HG02970 (cell line): ENCODE results near the gene HHAT.

Experiments used
- ATAC-seq: cut with Tn5 transposase; IDR thresholded peaks from one replicate; pipeline ENCODE4 v1.9.1; 2021; ENCODE audit warnings: mild to moderate bottlenecking, moderate library complexity, moderate number of reproducible peaks; ENCODE audit not compliant: unreplicated experiment, low FRiP score

Gene HHAT

DNA sequence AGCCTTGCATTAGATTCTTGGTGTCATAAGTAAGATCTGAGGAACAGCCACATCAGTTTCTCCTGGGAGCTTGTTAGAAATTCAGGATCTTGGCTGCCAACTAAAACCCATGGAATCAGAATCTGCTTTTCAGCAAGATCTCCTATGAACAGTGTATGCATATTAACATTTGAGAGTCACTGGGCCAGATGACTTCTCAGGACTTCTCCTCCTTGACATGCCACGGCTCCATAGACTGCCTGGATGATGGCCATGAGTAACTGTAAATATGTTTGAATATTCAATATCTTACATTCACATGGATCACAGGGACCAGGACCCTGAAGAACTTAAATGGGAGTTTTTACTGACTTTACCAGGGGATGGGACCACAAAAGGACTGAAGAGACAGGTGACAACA, 148.0 kb downstream of the HHAT start:
- ATAC-seq, result no peak

DNA sequence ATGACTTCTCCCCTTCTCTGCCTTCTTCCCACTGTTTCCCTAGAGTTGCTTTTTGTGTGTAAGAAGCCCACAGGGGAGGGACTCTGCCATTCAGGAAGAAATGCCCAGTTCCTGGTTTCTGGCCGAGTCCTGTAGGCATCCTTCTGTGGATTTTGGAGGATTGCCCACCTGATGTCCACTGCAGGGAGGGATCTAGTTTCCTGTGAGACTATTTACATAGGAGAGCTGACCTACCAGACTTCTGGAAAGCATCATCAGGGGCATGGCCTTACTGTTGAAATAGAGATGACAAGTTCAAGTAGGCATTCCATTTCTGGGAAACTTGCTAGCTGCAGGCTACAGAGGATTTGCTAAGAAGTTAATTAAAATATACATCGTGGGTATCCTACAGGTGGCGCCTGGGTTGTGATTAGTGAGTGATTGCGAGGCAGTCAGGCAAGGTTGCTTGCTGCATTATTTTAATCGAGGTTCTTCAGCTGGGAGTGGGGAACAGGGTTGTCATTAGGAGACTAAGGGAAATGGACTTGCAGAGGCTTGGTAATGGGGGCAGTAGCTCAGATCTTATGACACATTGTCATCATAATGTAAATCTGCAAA, 148.7 kb downstream of the HHAT start:
- no peak for ATAC-seq

DNA sequence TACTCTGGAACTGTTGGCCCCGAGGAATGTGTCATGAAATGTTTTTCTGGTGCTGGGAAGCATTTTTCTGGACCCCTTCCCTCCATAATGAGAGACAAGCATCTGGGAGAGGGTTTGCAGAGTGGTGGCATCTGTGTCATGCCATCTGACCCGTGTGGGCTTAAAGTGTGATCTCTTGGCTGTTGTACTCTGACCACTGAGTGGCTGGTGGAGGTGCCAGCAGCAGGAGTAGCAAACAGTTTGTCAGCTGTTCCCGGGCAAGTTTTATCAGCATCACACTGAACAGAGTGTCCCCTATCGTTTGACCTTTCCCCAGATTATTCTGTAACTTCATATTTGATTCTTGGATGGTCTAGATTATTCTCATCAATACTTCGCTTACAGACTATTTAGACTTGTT, 150.1 kb downstream of the HHAT start:
- ATAC-seq, result no peak

DNA sequence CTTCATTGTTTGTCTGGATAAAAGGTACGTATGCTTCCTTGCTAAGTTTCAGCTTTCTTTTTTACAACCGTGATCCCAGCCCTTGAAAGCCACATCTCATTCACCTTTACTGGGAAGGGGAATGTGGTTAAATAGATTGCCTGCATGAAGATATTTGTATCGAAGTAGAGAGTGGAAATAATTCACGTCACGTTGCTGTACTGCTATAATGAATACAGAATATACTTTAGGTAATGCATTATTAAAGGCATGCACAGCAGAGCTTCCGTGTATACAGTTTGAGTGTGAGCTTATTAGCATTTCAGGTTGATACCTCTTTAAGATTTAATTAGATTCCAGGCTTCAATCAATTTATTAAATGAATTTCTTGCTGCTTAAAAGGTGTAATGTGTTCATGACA, 153.8 kb downstream of the HHAT start:
- ATAC-seq, result no peak

DNA sequence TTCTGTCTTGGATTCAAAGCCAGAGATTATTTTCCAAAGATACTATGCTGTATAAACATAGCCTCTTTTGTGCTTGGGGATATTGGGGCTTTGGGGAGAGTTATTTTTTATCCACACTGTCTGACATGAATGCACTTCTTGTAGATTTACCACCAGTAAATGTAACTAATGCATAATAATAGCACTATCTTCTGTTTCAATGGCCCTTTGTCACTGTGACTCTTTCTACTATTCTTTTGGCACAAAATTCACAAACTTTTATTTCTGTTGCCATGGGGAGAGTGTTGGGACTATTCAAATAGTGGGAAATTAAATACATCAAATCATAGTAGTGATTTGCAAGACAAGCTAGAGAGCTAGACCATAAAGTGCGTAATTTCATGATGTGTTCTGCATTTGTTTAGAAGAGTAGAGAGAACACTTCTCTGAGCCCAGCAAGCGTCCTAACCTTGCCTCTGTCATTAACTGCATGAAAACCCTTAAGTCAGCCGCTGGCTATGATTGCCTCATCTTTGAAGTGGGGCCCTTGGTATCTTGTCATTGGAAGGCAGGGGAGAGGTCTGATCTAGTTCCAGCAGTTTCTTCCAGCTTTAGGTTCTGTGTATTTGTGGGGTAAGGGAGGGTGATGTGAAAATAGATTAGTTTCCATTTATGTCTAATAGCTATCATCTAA, 154.4 kb downstream of the HHAT start:
- no peak for ATAC-seq

DNA sequence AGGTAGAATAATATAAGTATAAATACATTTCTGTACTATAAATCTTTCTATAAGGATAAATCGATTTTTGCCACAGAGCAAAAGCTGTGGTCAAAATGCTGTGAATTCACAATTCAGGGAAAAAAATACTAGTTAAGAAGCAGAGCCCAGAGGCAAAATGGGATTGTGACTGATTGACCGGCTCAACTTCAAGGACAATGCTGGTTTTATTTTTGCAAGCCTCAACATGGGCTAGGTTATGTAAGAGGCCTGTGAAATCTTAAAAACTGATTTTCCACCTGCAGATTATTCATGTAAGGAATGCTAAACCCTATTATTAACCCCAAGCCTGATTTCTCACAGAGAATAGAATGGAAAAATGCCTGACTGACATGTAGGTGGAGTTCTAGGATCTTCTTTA, 155.1 kb downstream of the HHAT start:
- ATAC-seq, result no peak

DNA sequence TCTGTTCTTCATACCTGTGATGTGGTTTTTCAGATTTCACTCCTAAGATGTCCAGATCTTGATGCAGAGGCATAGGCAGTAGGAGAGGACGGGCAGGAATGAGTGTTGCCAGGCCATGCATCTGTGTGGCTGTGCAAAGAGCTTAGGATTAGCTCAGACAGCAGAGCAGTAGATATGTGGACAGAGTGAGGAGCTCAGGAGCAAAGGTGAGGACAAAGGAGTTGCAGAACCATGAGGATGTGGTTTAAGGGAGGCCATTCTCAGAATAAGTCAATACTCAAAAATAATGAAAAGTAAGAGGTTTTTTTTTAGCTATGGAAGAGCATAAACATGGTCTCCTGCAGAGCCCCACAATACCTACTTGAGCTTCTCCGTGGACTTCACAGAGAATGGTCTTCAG, 158.3 kb downstream of the HHAT start:
- no peak for ATAC-seq

DNA sequence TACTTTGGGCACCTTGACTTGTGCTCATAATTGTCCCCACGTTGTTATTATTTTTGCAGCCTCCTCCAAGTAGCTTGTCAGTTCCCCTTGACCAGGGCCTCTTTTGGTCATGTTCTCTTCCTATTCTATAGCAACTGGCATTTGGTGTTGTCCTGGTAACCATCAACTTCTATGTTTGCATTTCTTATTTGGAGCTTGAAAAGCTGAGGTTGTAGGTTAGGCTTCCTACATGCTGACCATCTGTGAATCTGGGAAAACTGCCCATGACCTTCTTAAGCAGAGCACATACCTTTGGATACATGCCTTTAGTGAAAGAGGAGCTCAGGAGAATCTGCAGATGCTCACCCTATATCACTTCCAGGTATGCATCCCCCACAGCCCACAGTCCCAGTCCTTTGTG, 160.8 kb downstream of the HHAT start:
- ATAC-seq, result no peak

DNA sequence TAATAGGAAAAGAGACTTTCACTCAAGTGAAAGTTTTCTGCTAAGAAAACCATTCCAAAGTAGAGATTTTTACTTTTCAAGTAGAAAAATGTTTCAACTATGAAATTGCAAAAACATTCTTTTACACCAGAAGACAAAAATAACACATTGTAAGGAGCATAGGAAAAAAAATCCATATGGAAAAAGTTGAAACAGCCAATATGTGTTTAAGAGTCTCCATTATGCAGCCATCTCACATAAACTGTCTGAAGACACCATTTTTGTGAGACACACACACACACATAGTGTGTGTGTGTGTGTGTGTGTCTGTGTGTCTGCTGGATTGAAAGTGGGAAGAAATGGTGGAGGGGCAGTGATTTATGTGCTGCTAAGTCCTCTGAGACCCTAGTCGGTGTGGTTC, 162.1 kb downstream of the HHAT start:
- no peak for ATAC-seq

DNA sequence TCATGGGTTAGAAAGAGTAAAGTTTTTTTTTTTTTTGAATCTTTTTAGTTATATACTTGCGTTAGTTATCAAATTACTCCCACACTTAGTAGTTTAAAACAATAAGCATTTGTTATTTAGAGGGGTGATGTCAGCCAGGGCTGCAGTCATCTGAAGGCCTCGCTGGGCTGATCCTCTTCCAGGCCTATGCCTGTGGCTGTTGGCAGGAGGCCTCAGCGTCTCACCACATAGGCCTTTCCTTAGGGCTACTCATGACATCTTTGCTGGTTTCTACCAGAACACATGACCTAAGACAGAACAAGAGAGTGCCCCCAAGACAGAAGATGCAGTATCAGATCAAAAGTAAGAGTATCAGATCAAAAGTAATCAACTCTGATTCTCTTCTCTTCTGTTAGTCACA, 167.4 kb downstream of the HHAT start:
- no peak for ATAC-seq

DNA sequence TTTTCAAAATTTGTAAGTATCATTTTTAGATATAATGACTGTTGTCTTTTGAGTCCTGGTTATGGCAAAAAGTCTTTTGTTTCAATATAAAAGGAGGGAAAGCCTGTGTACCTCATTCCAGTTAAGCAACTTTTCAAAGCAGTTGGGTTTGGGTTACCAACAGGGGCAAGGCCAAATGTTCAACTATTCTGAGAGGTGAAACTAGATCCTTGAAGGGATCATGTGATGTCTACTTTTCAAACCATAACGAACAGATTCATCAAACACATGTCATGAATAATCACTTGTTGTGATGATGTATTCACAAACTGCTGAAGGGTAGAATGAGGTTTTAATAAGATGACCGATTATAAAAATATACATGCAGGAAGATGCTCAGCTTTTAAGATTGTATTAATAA, 171.3 kb downstream of the HHAT start:
- ATAC-seq, result no peak

DNA sequence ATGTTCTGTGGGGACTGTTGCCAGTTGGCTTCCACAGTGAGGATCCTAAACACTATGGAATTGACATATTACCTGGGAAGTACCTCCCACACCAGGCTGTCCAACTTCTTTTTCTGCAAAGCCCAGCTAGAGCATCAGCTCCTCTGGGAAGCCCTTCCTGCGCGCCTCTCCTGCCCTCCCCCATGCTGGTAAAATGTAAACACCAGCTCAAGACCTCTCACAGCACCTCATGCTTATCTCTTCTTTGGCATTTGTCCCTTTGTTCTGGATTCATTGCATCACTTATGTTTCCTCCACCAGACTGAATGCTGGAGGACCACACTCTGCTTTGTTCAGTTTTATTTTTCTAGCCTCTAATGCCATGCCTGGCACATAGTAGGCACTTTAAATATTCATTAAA, 172.1 kb downstream of the HHAT start:
- ATAC-seq, result no peak

DNA sequence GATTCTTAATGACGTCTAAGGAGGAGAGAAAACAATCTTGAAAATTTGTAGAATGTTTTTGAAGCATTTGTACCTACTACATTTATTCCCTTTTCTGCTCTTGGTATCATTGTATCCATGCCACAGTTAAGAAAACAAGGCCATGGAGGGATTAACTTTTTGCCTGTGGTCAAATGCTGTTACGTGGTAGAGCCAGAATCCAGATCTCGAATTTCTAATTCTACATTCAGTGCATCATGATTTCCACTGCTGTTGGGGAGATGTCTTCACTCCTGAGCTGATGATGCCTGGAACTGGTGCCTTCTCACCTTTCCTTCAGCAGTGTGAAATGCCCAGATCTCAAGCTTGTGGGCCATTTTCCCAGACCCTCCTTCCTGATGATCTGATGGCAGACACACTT, 175.6 kb downstream of the HHAT start:
- ATAC-seq, result no peak

DNA sequence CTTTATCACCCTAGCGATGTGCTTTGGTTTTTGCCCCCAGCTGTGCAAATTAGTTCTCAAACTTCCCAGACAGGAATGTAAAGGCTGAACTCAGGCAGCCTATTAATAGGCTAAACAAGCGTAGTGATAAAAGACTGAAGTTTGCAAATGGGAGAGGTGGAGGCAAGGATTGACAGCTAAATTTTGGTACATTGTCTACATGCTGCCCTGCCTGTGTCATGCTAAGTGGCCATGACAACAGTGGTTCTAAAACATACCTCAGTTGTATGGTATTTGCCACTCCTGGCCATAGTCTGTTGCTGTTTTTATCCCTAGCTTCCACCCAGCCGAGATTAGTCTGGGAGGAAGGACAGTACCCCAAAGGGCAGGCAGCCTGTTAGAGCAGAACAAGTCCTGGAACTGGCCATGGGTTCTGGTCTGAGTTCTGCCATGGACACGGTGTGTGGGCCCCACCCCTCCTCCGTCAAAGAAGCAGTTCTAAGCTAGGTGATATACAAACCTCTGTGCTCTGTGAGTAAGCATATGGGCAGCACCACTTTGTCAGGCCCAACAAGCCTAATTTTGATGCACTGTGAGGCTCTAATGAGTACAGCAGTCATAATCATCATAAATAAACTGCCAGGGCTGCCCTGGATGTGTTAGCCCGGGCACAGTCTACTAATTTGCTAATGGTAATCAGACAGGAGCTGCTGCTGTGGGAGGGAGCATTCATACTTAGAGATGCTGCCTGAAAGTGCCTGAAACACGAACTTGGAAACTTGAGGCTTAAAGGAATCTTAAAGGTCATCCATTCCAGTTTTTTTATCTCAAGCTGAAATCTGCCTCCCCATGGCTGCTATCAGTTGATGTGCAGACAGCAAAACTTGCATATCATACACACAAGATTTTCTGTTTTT, 177.1 kb downstream of the HHAT start:
- ATAC-seq, result no peak

DNA sequence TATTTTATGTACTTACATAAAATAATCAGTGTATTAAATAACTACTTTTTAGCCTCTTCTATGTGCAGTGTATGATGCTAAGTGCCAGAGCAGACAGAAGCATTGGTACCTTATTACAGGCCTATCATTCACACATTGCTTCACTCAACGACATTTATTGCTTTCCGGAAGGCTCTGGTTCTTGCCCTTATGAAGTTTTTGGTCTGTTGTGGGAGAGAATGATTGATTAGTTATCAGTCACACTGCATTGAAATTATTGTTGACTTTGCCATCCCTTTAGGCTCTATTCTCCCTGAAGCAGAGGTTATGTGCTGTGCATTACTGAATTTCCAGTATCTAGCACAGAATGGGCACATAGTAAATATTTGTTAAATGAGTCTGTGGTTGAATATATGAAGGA, 178.0 kb downstream of the HHAT start:
- no peak for ATAC-seq

DNA sequence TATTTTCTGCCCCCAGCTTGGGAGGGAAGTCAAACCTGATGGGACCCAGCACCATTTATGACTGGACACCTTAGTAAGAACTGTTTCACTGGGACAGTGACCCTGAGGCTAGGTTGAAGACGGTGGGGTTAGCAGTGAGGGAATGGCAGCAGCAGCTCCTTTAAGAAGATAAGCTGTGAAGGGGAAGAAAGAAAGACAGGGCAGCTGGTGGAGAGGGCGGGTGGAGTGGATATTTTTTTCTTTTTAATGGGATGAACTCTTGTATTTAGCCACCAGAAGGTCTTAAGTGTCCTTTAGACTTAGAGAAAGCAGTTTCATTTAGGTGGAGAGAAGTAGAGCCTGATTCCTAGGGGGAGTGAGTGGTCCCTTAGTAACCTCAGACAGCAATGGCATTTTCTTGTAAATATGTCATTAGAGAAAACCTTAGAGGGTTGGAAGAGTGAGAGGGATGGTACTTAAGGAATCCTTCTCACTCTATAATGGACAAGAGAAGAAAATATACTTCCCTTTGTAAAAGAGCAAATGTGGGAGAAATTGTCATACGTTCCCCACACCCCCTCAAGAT, 187.5 kb downstream of the HHAT start:
- no peak for ATAC-seq

DNA sequence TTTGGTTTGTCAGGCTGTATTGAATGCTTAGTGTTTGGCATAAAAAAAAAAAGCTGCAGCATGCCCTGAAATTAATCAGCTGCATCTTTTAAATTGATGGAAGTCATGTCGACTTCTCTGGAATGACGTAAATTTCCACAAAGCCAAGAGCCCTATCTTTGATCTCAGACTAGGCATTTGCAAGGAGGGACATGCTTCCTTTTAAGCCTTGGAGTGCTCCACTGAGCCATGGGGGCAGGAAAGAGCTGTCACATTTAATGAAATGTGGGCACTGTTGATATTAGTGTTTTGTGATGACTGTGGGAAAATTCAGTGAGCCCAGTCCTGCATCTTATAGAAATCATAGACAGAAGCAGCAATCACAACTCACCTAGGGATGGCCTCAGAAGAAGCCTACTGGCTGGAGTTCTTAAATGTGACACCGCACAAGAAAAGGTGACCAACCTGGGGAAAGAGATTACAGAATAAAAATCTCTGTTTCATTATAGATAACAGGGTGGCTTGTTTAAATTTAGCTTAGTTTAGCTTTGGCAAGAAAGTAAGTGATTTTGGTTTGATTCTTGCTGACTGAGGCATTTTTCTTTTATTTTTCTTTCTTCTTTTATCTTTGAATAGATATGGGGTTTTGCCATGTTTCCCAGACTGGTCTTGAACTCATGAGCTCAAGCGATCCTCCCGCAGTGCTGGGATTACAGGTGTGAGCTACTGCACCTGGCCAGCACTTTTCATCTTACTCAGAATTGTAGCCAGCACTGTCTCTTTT, 188.2 kb downstream of the HHAT start:
- ATAC-seq, result no peak

DNA sequence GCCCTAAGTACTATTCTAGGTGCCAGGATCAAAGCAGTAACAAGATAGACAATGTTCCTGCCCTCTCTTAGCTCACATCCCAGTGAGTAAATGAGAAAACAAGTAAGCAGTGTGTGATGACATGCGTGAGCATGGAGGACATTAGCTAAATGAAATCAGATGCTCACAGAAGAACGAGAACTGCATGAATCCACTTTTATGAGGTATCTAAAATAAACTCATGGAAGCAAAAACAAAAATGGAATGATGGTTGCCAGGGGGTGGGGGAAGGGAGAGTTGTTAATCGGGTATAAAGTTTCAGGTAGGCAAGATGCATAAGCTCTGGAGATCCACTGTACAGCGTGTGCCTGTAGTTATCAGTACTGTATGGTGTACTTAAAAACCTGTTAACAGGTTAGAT, 195.1 kb downstream of the HHAT start:
- no peak for ATAC-seq

DNA sequence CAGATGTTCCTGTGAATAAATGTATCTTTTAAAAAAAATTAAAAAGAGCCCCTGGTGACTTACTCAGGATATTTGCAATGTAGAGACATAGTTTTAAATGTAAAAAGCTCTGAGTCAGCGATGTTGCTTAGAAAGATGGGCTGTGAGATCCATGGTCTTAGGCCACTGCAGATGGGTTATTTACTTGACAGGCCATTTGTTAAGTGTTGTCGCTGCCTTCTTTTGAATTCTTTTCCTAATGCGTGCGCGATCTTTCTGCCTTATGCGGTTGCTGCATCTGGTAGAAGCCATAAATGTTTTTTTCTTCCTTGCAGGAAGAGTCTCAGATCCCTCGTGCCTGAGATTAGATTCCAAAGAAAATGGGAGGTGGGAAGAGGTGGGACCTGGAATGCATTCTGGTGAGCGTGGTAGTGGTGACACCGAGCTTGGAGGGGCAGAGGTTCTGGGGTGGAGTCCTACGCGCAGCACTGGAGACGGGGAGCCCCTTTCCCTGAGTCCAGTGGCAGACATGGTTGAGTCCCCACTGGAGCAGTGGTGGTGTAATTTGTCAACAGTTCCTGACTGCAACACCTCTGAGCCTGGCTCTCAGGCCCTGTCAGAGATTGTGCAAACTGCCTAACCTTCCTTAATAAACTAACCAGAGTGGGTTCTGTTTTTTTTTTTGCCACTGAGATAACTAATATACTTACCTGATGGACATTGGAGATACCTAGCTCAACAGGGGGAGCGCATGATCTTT, 197.2 kb downstream of the HHAT start:
- ATAC-seq, result no peak

DNA sequence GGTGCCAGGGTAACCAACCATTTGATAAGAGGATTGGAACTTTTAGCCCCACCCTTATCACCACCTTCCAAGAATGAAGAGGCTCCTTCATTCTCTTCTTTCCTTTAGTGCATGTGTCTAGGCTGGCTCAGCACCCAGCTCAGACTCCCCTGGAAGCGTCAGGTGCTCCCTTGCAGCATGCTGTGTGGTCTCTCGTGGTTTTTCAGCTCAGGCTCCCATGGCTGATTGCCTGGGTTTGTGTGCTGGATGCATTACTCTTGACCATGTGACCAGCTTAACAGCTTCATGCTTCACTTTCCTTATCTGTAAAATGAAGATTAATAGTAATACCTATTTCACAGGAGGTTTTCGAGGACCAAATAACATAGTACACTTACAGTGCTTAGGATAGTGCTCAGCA, 198.4 kb downstream of the HHAT start:
- ATAC-seq, result no peak
